NCI-H128 (cell line): ENCODE measurements around the gene HS3ST3B1.

Source experiments
- DNase-seq: peaks from one replicate; lab custom pipeline; 2025; ENCODE audit not compliant: unreplicated experiment; lab: John Stamatoyannopoulos, UW

The HS3ST3B1 gene

DNA sequence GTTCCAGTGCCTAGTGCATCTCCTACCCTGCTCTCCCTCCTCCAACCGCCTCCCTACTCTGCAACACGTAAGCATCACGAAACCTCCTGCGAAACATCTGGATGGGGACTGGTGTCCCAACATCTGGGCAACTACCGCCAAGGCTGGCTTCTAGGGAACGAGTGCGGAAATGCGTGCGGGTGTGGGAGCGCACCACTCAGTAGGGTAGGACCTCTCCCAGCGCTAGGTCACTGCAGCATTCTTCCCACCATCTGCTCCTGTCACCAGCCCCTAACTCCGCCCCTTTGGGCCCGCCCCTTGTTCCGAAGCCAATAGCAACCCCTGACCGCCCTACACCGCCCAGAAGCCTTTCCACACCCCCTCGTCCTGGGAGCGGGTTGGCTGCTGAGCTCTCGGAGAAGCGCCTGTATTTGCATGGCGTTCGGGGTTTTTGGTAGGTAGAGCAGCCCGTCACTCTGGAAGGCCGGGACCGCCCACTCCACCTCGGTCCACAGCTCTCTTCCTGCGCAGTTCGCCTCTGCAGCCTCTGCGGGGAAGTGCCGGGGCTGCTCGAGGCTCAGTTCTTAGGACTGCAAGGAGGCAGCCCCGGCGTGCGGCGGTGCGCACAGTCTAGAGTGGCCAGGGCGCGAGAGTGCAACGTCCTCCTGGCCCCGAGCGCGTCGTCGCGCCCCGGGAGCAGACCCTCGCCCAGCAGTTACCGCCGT, at the start of gene HS3ST3B1:
Gene HS3ST3B1 (plus strand): TSS at position 507 of the 704 bp plus-strand sequence. CDS start 438 bp downstream, outside the sequence.
- peak; percentile 8 for DNase-seq

DNA sequence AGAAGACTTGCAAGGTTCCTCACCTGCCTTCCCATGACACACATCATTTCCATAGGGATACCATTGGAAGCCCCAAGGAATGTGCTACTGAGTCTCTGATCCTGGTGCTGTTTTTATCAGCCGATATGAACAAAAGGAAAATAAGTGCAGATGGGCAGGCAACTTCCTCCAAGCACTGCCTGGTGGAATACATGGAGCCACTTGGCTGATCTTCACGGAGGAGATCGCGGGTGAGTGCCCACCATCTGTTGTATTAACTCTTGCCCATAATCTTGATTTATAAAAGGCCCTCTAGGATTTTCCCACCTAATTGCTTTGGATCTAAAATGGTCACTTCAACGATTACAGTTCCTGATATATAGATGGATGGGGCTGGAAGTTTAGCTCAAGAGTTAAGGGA, 39.5 kb upstream of the HS3ST3B1 start:
- DNase-seq, result no peak

GRCh38 chr17:14268264-14268663, 32.6 kb upstream of the HS3ST3B1 start:
- DNase-seq, result no peak

DNA sequence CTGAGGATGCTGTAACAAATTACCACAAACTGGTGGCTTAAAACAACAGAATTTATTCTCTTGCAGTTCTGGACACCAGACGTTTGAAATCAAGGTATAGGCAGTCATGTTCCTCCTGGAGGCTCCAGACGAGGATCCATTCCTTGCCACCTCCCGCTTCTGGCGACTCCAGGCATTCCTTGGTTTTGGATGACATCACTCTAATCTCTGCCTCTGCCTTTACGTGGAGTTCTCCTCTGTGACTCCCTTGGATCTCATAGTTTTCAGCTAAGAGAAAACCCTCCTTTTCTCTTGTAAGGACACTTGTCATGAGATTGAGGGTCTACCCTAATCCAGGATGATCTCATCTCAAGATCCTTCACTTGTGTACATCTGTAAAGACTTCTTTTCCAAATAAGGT, 31.4 kb upstream of the HS3ST3B1 start:
- DNase-seq, result no peak

- no peak for DNase-seq
Measured at GRCh38 chr17:14270508-14270907, 30.4 kb upstream of the HS3ST3B1 start.

- no peak for DNase-seq
Measured at GRCh38 chr17:14276535-14277250, 24.2 kb upstream of the HS3ST3B1 start.

DNA sequence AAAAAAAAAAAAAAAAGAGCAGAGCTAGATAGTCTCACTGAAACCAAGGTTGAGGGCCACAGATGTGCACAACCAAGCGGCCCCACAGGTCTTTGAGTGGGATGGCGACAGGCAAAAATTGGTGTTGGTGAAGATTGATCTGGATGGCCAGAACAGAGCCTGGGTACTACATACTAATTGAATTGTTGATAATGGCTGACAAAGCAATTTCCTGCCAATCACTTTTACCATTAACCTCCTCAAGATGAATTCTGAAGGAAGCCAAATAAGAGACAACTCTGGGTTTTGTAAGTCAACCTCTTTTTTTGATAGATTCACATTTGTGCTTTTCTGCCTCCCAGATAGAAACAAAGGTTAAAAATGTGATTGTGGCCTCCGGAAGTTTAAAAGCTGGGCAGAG, 19.4 kb upstream of the HS3ST3B1 start:
- DNase-seq, result no peak

DNA sequence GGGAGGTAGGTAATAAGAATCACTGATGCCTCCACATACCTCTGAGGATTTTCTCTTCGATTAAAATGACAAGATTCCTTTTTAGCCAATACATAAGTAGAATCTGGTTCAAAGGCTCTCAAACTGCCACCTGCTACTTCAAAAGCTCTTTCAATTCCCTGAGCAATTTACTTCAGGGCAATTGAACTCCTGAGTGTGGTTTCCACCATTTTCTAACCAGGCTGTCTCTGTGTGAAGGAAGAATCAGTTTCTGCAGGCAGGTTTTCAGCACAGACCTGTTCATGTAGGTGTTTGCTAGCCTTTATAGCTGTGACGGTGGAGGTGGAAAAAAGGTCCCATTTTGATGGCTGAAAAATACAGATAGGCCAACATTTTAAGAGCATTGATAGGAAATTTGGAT, 18.2 kb upstream of the HS3ST3B1 start:
- DNase-seq, result no peak

DNA sequence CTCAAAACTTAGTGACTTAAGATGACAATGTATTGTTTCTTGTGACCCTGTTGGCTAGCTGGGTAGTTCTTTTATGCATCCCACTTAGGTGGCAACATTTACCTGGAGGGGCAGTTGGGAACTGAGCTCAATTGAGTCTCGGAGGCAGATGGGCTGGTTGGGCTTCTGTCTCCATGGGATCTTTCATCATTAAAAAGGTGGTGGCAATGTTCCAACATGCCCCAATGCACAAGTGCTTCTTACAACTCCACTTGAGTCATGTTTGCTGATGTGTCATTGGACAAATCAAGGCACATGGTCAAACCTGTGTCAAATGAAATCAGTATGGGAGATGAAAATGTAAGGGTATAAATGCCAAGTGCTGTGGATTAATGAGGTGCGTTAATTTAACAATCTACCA, 11.7 kb upstream of the HS3ST3B1 start:
- DNase-seq, result no peak

GRCh38 chr17:14294876-14295275, 6.0 kb upstream of the HS3ST3B1 start:
- no peak for DNase-seq

GRCh38 chr17:14295676-14296075, 5.2 kb upstream of the HS3ST3B1 start:
- DNase-seq, result no peak

- no peak for DNase-seq
Measured at GRCh38 chr17:14296166-14296910, 4.5 kb upstream of the HS3ST3B1 start.

GRCh38 chr17:14297161-14297851, 3.6 kb upstream of the HS3ST3B1 start:
- no peak for DNase-seq

GRCh38 chr17:14298221-14298946, 2.5 kb upstream of the HS3ST3B1 start:
- no peak for DNase-seq

GRCh38 chr17:14298947-14299279, 2.0 kb upstream of the HS3ST3B1 start:
- DNase-seq, result no peak

- no peak for DNase-seq
Measured at GRCh38 chr17:14299280-14300141, 1.4 kb upstream of the HS3ST3B1 start.

- no peak for DNase-seq
Measured at GRCh38 chr17:14301279-14302090, 604 bp downstream of the HS3ST3B1 start.

DNA sequence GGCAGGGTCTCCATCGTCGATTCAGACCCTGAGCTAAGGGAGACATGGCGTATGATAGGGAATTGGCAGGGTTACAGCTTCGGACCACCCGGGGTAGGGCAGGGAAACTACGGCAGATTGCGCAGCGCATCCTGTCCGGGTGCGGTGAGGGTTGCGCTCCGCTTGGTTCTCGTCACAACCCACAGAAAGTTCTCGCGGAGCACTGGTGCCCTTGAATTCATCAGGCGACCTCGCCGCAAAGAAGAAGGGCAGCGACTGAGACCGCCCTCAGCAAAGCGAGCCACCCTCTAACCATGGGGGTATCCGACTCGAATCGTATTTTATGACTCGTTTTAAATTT, 1.2 kb downstream of the HS3ST3B1 start:
- DNase-seq, result no peak

- no peak for DNase-seq
Measured at GRCh38 chr17:14302431-14303099, 1.7 kb downstream of the HS3ST3B1 start.
